GM18511 (cell line): ENCODE results near the gene RNF217.
A peak's percentile ranks its signal among the peaks of the same experiment; 100 is the strongest.
"Not testable (repeated sequence)": the region's sequence is repeated elsewhere in the genome, so short reads cannot be mapped to it uniquely, and the experiment has no call there.

ENCODE experiments used
- ATAC-seq: cut with Tn5 transposase; IDR thresholded peaks from one replicate; pipeline ENCODE4 v1.9.1; 2021; ENCODE audit warnings: mild to moderate bottlenecking, moderate library complexity; ENCODE audit not compliant: unreplicated experiment

The RNF217 gene

DNA sequence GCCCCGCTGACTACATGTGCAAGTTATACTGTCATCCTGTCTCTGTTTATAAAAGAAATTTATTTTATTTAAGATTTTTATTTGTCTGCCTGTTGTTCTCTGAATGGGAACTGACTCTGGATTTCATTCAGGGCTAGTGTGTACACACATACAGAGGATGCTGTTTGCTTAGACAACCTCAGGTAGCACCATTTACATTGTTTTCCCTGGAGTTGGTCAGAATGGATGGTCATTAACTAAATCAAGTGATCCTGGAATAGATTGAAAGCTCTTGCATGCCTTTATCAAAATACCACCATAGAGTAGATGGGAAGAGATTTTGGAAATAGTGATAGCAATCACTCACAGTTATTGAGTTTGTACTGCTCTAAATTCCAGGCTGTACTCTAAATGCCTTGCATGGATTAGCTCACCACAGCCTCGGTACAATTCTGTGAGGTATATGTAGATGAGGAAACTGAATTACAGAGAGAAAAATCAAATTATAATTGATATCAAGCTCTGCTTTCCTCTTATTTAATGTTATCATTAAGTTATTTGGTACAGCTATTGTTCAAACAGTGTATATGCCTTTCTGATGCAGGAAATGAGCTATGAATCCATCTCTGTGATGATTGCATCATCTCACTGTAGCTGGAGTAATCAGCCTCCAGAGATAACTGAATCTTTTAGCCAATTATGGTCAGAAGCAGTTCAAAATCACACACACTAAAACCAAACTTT lies 51.9 kb downstream of the RNF217 start:
- no peak for ATAC-seq

DNA sequence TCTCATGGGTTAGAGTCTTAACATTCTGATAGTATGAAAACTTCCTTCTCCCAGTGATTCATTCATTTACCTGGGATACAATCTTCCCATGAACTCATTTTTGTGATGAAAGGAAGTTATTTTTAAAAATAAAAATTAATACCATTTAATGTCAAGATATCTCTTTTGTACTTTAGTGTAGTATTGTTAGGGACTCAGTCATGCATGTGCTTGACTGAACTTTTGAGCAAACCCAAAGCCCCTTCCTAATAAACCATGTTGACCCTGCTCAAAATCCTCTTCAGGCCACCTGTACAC lies 52.4 kb downstream of the RNF217 start:
- no peak for ATAC-seq

DNA sequence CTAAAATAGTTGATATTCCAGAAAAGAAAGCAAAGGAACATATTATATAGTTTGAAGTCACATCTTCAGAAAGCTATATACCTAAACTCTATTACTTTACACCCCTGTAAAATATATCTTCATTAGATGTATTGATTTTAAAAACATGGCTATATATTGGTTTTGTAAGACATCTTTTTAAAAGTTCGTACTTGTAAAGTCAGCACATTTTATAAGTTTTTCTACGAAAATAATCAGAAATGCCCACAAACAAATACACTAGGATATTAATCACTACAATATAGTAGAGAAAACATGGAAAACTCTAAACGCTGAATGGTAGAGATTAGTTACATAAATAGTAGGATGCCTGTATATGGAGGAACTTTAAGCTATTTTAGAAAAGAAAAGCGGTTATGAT lies 52.9 kb downstream of the RNF217 start:
- ATAC-seq = no peak

DNA sequence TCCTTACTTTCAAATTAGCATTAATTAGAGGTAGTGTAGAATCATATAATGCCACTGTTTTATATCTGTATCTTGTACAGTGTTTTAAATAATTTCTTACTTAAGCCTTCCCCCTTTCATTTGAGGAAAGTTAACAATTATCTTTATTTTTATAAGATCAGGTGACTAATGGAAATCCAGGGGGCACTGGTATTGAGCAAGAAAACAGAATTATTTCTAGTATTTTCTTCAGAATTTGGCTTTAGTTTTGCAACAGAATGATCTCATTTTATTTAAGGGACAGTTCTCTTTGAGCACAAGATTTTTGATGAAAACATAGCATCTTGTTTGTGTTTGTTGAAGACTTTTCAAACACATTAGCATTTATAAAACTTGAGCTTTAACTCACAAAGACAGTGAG lies 55.9 kb downstream of the RNF217 start:
- ATAC-seq = no peak

DNA sequence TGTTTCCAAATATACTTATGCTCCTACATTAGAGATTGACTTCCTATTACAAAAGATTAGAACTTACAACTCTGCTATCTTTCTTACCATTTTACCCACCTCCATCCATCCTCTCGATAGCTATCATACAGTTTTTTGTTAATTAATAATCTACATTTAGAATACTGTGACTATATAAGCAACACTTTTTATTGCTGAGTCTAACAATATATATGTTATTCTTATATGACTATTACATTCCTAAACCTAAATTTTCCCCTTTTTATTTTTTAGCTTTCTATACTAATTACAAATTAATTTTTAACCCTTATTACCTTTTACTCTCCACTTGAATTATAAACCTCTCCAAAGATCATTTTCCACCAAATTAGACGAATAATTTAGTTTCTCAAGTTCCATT lies 57.0 kb downstream of the RNF217 start:
- ATAC-seq = no peak

DNA sequence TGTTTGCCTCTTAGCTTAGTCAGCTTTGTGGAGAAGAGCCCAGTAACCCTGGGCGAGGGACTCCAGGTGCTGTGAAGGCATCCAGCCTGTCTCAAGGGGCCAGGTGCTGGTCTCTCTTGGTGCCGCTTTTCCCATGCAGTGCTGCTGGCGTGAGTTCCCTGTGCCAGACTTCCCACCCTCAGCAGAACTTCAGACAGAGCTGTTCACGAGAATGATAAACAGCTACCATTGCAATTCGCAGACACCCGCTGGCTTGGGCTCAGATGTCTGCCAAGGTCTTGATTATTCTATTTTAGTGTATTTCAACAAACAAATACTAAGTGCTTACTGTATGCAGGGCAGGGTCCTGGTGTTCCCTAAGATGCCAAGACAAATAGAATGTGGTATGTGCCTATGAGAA lies 57.7 kb downstream of the RNF217 start:
- no peak for ATAC-seq

DNA sequence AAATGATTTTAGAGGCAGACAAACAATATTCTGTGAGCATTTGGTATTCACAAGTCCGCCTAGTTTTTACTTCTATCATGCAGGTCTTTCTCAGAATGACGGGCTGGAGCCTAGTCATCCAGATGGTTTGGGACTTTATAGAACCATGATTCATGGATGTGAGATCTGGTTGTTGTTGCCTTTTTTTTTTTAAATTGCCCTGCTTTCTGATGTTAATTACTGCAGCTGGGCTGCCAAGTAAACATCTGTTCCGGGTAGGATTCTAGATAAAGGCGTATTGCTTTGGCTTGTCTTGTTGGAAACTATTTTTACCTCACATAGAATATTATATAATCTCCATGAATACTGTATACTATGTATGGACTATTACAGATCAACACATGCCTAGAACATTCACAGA lies 58.1 kb downstream of the RNF217 start:
- no peak for ATAC-seq

DNA sequence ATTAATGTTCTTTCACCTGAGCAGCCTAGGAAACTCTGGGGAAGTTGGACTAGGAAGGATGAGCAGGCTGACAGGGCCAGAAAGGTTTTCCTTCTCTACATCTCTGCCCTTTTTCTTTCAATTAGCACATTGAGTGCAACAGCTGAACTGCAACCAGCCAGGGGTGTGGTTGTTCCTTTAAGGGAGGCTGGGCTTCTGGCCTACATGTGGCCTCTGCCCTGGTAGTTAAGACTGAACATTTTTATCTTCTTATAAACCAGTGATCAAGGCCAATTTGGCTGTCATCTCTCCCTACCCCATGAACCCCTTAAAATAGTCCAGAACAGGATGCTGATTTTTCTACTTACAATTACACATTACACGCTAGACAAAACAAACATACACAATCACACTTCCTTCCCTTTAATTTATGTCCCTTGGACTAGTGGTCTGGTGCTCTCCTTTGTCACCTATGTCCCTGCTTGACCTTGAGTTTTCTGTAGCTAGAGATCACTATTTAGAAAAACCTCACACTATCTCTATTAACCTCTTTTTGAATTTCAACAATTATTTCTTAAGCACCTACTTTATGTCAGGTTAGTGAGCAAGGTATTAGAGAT lies 60.3 kb downstream of the RNF217 start:
- ATAC-seq = no peak

DNA sequence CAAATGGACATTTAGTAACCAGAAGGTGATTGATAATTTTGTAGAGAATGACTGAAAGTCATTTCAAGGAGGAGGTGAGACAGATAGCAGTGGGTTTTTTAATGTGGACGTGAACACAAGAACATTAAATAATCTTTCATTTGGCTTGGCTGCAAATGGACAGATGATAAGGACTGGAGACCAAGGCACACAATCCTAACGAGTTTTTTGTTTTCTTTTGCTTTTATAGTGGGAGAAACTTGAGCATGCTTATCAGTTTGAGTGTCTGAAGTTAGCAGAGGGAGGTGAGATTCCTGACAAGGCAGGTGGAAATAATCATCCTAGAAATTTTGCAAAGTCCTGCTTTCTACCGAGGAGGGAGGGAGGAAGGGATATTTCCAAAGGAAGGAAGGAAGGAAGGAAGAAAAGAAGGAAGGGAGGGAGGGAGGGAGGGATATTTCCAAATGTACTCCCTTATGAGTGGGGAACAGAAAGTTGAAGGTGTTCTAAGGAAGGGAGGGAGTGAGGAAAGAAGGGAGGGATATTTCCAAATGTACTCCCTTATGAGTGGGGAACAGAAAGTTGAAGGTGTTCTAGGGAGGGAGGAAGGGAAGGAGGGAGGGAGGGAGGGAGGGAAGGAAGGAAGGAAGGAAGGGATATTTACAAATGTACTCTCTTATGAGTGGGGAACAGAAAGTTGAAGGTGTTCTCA lies 63.1 kb downstream of the RNF217 start:
- ATAC-seq = no peak

DNA sequence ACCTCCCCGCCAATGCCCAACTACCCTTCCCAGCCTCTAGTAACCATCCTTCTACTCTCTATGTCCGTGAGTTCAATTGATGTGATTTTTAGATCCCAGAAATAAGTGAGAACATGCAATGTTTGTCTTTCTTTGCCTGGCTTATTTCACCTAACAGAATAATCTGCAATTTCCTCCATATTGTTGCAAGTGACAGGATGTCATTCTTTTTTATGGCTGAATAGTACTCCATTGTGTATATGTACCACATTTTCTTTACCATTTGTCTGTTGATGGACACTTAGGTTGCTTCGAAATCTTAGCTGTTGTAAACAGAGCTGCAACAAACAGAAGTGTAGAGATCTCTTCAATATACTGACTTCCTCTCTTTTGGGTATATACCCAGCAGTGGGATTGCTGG lies 65.0 kb downstream of the RNF217 start:
- no peak for ATAC-seq

DNA sequence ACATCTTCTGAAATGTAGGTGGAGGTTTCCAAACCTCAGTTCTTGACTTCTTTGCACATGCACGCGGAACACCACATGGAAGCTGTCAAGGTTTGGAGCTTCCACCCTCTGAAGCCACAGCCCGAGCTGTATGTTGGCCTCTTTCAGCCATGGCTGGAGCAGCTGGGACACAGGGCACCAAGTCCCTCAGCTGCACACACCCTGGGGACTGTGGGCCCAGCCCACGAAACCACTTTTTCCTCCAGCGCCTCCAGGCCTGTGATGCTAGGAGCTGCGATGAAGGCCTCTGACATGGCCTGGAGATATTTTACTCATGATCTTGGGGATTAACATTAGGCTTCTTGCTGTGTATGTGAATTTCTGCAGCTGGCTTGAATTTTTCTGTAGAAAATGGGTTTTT lies 68.7 kb downstream of the RNF217 start:
- no peak for ATAC-seq

DNA sequence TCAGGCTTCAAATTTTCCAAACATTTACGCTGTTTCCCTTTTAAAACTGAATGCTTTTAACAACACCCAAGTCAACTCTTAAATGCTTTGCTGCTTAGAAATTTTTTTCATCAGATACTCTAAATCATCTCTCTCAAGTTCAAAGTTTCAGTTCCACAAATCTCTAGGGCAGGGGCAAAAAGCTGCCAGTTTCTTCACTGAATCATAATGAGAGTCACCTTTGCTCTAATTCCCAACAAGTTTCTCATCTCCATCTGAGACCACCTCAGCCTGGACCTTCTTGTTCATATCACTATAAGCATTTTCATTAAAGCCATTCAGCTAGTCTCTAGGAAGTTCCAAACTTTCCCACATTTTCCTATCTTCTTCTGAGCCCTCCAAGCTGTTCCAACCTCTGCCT lies 69.1 kb downstream of the RNF217 start:
- peak; percentile 66 for ATAC-seq

DNA sequence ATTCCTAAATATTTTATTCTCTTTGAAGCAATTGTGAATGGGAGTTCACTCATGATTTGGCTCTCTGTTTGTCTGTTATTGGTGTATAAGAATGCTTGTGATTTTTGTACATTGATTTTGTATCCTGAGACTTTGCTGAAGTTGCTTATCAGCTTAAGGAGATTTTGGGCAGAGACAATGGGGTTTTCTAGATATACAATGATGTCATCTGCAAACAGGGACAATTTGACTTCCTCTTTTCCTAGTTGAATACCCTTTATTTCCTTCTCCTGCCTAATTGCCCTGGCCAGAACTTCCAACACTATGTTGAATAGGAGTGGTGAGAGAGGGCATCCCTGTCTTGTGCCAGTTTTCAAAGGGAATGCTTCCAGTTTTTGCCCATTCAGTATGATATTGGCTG lies 72.7 kb downstream of the RNF217 start:
- not testable (repeated sequence) for ATAC-seq

DNA sequence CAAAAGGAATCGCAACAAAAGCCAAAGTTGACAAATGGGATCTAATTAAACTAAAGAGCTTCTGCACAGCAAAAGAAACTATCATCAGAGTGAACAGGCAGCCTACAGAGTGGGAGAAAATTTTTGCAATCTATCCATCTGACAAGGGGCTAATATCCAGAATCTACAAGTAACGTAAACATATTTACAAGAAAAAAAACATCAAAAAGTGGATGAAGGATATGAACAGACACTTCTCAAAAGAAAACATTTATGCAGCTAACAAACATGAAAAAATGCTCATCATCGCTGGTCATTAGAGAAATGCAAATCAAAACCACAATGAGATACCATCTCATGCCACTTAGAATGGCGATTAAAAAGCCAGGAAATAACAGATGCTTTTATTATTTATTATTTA lies 74.2 kb downstream of the RNF217 start:
- ATAC-seq = not testable (repeated sequence)

DNA sequence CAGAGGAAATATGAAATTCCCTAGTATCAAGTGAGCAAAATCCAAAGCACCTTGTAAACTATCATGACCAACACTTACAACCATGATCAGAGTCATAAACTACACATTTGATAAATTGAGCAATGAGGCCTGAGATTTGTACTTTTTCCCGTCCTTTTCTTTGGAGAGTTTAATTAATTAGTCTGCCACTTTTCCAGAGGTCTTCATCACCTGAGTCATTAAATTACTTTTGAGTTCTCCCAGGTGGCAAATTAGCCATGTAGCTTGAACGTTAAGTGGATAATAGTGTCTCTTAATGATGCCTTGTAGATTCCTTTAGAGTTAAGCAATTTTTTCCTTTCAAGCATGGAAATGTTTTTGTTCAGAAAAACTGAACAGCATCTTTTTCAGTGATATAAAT lies 75.6 kb downstream of the RNF217 start:
- no peak for ATAC-seq

DNA sequence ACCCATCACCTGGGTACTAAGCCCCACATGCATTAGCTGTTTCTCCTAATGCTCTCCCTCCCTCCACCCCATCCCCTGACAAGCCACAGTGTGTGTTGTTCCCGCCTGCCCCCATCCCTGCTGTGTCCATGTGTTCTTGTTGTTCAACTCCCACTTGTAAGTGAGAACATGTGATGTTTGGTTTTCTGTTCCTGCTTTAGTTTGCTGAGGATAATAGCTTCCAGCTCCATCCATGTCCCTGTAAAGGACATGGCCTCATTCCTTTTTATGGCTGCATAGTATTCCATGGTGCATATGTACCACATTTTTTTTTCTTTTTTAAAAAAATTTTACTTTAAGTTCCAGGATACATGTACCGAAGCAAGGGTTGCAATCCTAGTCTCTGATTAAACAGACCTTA lies 76.7 kb downstream of the RNF217 start:
- ATAC-seq = no peak

DNA sequence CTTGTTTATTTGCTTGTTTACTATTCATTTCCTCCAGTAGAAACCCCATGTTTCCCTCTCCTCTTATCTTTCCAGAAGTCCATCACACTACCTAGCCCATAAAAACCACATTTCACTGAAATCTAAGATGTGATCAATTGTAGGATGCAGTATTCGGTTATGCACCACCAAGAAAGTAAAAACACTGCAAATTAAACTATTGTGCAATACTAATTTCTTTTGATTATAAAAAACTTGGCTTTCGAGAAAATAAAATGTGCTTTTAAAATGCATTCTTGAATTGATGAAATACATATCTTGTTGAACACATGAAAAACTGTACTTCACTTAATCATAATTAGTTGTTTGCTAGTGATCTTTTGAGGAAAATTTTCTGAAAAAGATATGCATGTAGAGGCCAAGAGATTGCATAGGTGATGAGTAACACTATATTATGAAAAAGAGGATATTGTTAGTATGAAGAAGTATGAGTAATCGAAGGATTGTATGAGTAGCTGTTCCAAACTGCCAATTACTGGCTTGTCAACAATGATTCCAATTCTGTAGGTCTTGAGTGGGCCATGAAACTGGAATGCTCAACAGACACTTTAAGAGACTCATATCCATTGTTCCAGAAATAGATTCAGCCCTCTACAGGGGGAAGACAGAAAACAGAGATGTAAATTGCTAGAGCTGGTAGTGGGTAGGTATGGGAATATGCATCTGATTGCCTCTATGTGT lies 79.7 kb downstream of the RNF217 start:
- ATAC-seq = no peak

DNA sequence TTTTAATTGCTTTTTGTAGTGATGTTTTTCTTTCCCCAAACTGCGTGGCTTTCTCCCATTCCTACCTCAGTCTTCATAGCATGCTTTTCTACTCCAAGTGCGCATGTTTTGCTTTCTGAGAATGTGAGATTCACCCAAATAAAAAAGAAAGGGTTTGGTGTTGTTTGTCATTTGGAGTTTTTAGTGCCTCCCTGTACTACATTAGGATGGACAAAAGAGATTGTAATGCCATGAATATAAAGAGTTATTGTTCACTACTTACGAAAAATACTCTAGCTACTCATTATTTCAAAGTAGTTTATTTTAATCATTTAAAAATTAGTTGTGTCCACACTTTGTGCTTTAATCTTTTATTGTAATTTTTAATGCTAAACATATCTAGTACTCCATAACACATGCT lies 81.8 kb downstream of the RNF217 start:
- ATAC-seq = no peak

DNA sequence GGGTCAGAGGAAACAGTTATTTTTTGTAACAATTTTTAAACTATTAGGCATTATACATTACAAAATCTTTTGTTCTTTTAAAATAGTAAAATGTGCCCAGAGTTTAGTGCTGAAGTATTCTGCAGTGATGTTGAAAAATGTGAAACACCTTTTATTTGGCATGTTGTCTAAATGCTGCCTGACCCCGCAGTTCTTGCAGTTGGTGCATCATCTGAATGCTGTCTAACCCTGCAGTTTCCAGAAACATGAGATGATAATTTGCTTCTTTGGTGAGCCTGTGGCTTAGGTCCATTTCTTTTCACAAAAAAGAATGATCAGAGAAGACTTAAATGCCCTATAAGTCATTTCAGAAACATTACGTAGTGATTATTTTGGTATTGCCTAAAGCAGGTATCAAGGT lies 82.4 kb downstream of the RNF217 start:
- no peak for ATAC-seq

DNA sequence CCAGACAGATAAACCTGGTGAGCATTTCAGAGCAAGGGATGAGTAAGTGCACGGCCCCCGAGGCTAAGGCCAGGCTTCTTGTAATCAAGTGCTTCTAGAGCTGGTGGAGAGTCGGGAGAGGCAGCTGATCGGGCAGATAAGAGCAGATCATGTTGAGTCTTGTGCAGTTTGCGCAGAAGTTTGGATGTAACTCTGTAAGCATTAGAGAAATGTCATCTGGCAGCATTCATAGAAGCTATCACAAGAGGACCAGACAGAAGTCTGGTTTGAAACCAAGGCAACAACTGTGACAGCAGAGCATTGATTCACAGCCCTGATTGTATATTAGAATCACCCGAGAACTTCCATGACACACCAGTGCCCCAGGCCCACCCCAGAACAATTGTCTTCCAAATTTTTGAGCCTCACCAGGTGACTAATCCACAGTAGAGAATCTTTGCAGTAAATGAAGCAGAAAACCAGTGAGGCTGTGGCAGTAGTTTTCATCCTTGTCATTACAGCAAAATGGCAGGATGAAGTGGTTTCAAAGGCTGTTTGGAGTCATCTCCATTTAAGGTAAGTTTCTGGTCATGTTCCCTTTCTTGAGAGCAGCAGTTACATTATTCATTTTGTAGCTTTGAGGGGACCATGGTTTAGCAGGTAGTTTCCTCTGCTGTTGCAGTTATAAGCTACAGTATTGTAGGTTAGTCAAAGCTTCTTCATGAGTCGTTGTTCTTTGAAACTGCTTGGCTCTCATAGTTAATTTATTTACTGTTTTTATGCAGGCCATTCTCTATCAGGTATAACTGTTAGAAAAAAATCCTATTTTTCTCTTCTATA lies 84.1 kb downstream of the RNF217 start:
- no peak for ATAC-seq

DNA sequence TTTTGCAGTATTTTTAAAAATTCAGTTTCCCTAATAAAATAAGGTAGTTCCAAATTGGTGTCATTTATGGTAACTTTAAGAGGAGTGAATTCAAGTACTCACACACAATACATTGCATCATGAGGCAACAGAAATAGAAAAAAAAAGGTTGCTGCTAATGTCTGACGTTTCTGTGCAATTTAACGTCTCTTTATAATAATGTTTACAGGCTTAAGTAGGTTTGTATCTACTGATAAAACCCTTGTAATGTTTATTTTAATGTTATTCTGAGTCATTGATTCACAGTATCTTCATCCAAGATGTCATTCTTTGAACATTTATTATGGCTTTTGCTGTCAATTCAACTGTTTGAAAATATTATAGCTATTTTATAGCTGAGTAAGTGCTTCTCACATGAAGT lies 86.0 kb downstream of the RNF217 start:
- ATAC-seq = no peak
